H1 (cell line): ENCODE data around the gene ARL3. TPM values are rescaled to one million over a fixed set of nuclear protein-coding genes. Genes with fewer than 3 reads are reported as not detected.

Source experiments
- BACH1 ChIP-seq: IDR thresholded peaks from 2 replicates; pipeline ENCODE4 v1.6.1; 2012; ENCODE audit warnings: low read length, improper control_type of control experiment
- CBX5 ChIP-seq: fragments of 300-800, 300-1000 bp; sonication (generic); IDR thresholded peaks from 2 replicates; pipeline ENCODE4 v1.7.1; 2016; ENCODE audit warnings: antibody characterized with exemption, low read length, low read depth
- CHD7 ChIP-seq: fragments of 300-600 bp; sonication (generic); IDR thresholded peaks from 2 replicates; pipeline ENCODE4 v1.7.1; 2012; ENCODE audit warnings: low read length, moderate library complexity, mild to moderate bottlenecking, inconsistent platforms; ENCODE audit not compliant: insufficient replicate concordance
- GTF2F1 ChIP-seq: IDR thresholded peaks from 2 replicates; pipeline ENCODE4 v1.6.1; 2012; ENCODE audit warnings: low read depth, low read length, improper control_type of control experiment, borderline replicate concordance
- NRF1 ChIP-seq: IDR thresholded peaks from 2 replicates; pipeline ENCODE4 v1.6.1; 2011; ENCODE audit warnings: mild to moderate bottlenecking, low read depth, low read length, improper control_type of control experiment
- PHF8 ChIP-seq: fragments of 200-600 bp; sonication (generic); conservative IDR thresholded peaks from 2 replicates; pipeline ENCODE4 v1.7.1; 2012; ENCODE audit warnings: low read depth, mild to moderate bottlenecking, inconsistent platforms, low read length, moderate library complexity
- SP1 ChIP-seq: IDR thresholded peaks from 2 replicates; pipeline ENCODE4 v1.6.1; 2011; ENCODE audit warnings: low read depth, low read length
- polyA plus RNA-seq, 7 experiments: library from polyadenylated mRNA; depleted of rRNA in 3 of 7; stranded (reverse) in 5 of 7; unstranded in 2 of 7; fragments of >200 nt in 5 of 7; fragments of 200-250 nt in 2 of 7; gene quantifications; 1 replicate in 5 of 7; 2 replicates in 1 of 7; 4 replicates in 1 of 7; pipeline versions ENCODE4 v1.2.1 to v1.2.3, GENCODE V29; 2011 to 2013; ENCODE audit warnings: missing spikeins in 2 of 7, mixed read lengths in 2 of 7
- total RNA-seq: library from RNA; stranded (reverse); fragmentation: NEBNext Ultra II Directional; extraction: Animal tissue kit (Norgen Biotek cat#: 25700); gene quantifications from 2 replicates; pipeline ENCODE4 v1.2.1, GENCODE V29; 2021

ARL3 gene
- total and polyA plus RNA-seq, 2 of the 8 experiments (the other 6 are each of a cell fraction or from before 2014, with no cell fraction given) = 8.8 to 16.2 TPM

GRCh38 chr10:102745157-102745556 lies 31.0 kb upstream of the ARL3 start (continued):
- TF ChIP-seq CHD7 = no peak
- TF ChIP-seq GTF2F1 = no peak
- TF ChIP-seq SP1 = no peak
- TF ChIP-seq PHF8 = no peak
- TF ChIP-seq CBX5 = no peak
- TF ChIP-seq BACH1 = no peak
- TF ChIP-seq NRF1 = no peak
